IPS DF 6.9 (cell line): ENCODE results near the gene FOXF1.

ENCODE experiments used
- DNase-seq: peaks from one replicate; pipeline ENCODE4 v3.0.0-alpha.2; 2013; ENCODE audit warnings: low read depth, low spot score
- H3K27ac ChIP-seq: one replicate; pipeline ENCODE4 v1.5.1; 2013; ENCODE audit warnings: low read length, control low read depth
- H3K27me3 ChIP-seq: 2 replicates; pipeline ENCODE4 v1.6.1; 2013; ENCODE audit warnings: mild to moderate bottlenecking, low read length; ENCODE audit not compliant: control insufficient read depth, insufficient read depth
- H3K36me3 ChIP-seq: 2 replicates; pipeline ENCODE4 v1.6.1; 2013; ENCODE audit warnings: low read length; ENCODE audit not compliant: control insufficient read depth, insufficient read depth
- H3K4me1 ChIP-seq: 2 replicates; pipeline ENCODE4 v1.6.1; 2013; ENCODE audit warnings: low read length; ENCODE audit not compliant: control insufficient read depth, insufficient read depth
- H3K4me3 ChIP-seq: 2 replicates; pipeline ENCODE4 v1.5.1; 2013; ENCODE audit warnings: mild to moderate bottlenecking, low read length
- H3K9me3 ChIP-seq: 2 replicates; pipeline ENCODE4 v1.6.1; 2013; ENCODE audit warnings: low read length, inconsistent platforms; ENCODE audit not compliant: control insufficient read depth, insufficient read depth
- WGBS: extraction: QIAGEN DNeasy Blood & Tissue Kit; methylation state at CpG from one replicate; pipeline ENCODE4 v1.1.7; 2013; ENCODE audit warnings: mixed read lengths, missing lambda C conversion rate; ENCODE audit not compliant: insufficient read length, insufficient coverage; 5-methylcytosine and 5-hydroxymethylcytosine counted together

Gene FOXF1

GRCh38 chr16:86527366-86527765 is 17.0 kb downstream of the FOXF1 start:
- H3K36me3 ChIP-seq = no peaks in the 10 kb centered on the region
- no peak overlapping the region for H3K27ac ChIP-seq
- H3K9me3 ChIP-seq = no peaks in the 10 kb centered on the region
- no peak overlapping the region for H3K4me3 ChIP-seq
- WGBS = no CpG with 5 or more reads among the region's 15 CpGs
- H3K27me3 ChIP-seq = no peaks in the 10 kb centered on the region
- no peak for DNase-seq
- no peaks in the 10 kb centered on the region; the same call in 1 of the 2 replicates for H3K4me1 ChIP-seq

- no peak overlapping the region for H3K27ac ChIP-seq
- DNase-seq = no peak
- no peaks in the 10 kb centered on the region for H3K9me3 ChIP-seq
- no peak overlapping the region for H3K4me3 ChIP-seq
- no CpG with 5 or more reads among the region's 38 CpGs for WGBS
- H3K36me3 ChIP-seq = no peaks in the 10 kb centered on the region
- no peaks in the 10 kb centered on the region for H3K27me3 ChIP-seq
- H3K4me1 ChIP-seq = no peaks in the 10 kb centered on the region; the same call in 1 of the 2 replicates
Measured at GRCh38 chr16:86528061-86528929, 18.0 kb downstream of the FOXF1 start.

- Histone ChIP-seq H3K4me1 (no peaks in the 10 kb centered on the region; the same call in 1 of the 2 replicates), H3K4me3 (no peak overlapping the region), H3K27me3 (no peaks in the 10 kb centered on the region), H3K36me3 (no peaks in the 10 kb centered on the region), H3K27ac (no peak overlapping the region), H3K9me3 (no peaks in the 10 kb centered on the region)
- WGBS = no CpG with 5 or more reads among the region's 8 CpGs
- DNase-seq = no peak
Measured at GRCh38 chr16:86529160-86529559, 18.8 kb downstream of the FOXF1 start.

GRCh38 chr16:86530251-86531190 is 20.2 kb downstream of the FOXF1 start:
- H3K27ac ChIP-seq = no peak overlapping the region
- H3K9me3 ChIP-seq = no peaks in the 10 kb centered on the region
- no peaks in the 10 kb centered on the region for H3K27me3 ChIP-seq
- H3K4me1 ChIP-seq = no peaks in the 10 kb centered on the region; the same call in 1 of the 2 replicates
- WGBS = no CpG with 5 or more reads among the region's 31 CpGs
- H3K4me3 ChIP-seq = no peak overlapping the region
- DNase-seq = no peak
- H3K36me3 ChIP-seq = no peaks in the 10 kb centered on the region

GRCh38 chr16:86531191-86531545 is 20.8 kb downstream of the FOXF1 start:
- WGBS = no CpG with 5 or more reads among the region's 7 CpGs
- Histone ChIP-seq H3K4me3 (no peak overlapping the region), H3K36me3 (no peaks in the 10 kb centered on the region)

GRCh38 chr16:86531641-86532525 is 21.6 kb downstream of the FOXF1 start:
- Histone ChIP-seq H3K27ac (no peak overlapping the region), H3K27me3 (no peaks in the 10 kb centered on the region), H3K36me3 (no peaks in the 10 kb centered on the region), H3K9me3 (no peaks in the 10 kb centered on the region), H3K4me3 (no peak overlapping the region), H3K4me1 (no peaks in the 10 kb centered on the region; the same call in 1 of the 2 replicates)
- DNase-seq = no peak
- no CpG with 5 or more reads among the region's 49 CpGs for whole genome bisulfite sequencing

More at GRCh38 chr16:86531191-86531545, 20.8 kb downstream of the FOXF1 start:
- Histone ChIP-seq H3K27me3 (no peaks in the 10 kb centered on the region), H3K4me1 (no peaks in the 10 kb centered on the region; the same call in 1 of the 2 replicates), H3K27ac (no peak overlapping the region), H3K9me3 (no peaks in the 10 kb centered on the region)
- no peak for DNase-seq

- DNase-seq = no peak
- Histone ChIP-seq H3K27me3 (no peaks in the 10 kb centered on the region), H3K36me3 (no peaks in the 10 kb centered on the region), H3K4me1 (no peaks in the 10 kb centered on the region), H3K9me3 (no peaks in the 10 kb centered on the region), H3K27ac (no peak overlapping the region), H3K4me3 (no peak overlapping the region)
- WGBS = no CpG with 5 or more reads among the region's 7 CpGs
Measured at GRCh38 chr16:86532526-86532815, 22.1 kb downstream of the FOXF1 start.

GRCh38 chr16:86533076-86533475 is 22.7 kb downstream of the FOXF1 start:
- no peaks in the 10 kb centered on the region for H3K9me3 ChIP-seq
- no peak for DNase-seq
- no CpG with 5 or more reads among the region's 8 CpGs for WGBS
- no peaks in the 10 kb centered on the region; the same call in 1 of the 2 replicates for H3K36me3 ChIP-seq
- H3K4me3 ChIP-seq = no peak overlapping the region
- H3K4me1 ChIP-seq = no peaks in the 10 kb centered on the region
- no peak overlapping the region for H3K27ac ChIP-seq
- H3K27me3 ChIP-seq = no peaks in the 10 kb centered on the region

GRCh38 chr16:86533767-86534351 is 23.5 kb downstream of the FOXF1 start:
- DNase-seq = no peak
- no peaks in the 10 kb centered on the region for H3K9me3 ChIP-seq
- WGBS = no CpG with 5 or more reads among the region's 8 CpGs

More at GRCh38 chr16:86533767-86534351, 23.5 kb downstream of the FOXF1 start:
- peaks cover 2% of the 10 kb centered on the region; the same call in 1 of the 2 replicates for H3K36me3 ChIP-seq
- H3K4me3 ChIP-seq = no peak overlapping the region
- no peaks in the 10 kb centered on the region for H3K4me1 ChIP-seq
- no peak overlapping the region for H3K27ac ChIP-seq
- no peaks in the 10 kb centered on the region for H3K27me3 ChIP-seq
